Urinary bladder (tissue), 4 donors: ENCODE data around the gene PSME3IP1. TPM values are rescaled to one million over a fixed set of nuclear protein-coding genes. Genes with fewer than 3 reads are reported as not detected.
"Not testable (repeated sequence)": the region's sequence is repeated elsewhere in the genome, so short reads cannot be mapped to it uniquely, and the experiment has no call there.

ENCODE experiments used
- DNase-seq: peaks from one replicate; pipeline ENCODE4 v3.0.0-alpha.2; 2015; ENCODE audit errors: extremely low spot score
- H3K27ac ChIP-seq: one replicate; pipeline ENCODE4 v1.5.1; 2013; ENCODE audit warnings: low read depth, mild to moderate bottlenecking, moderate library complexity
- H3K36me3 ChIP-seq: one replicate; pipeline ENCODE4 v1.6.1; 2013; ENCODE audit warnings: mild to moderate bottlenecking, moderate library complexity; ENCODE audit not compliant: insufficient read depth
- H3K4me1 ChIP-seq: one replicate; pipeline ENCODE4 v1.6.1; 2013; ENCODE audit warnings: mild to moderate bottlenecking, moderate library complexity; ENCODE audit not compliant: insufficient read depth
- H3K4me3 ChIP-seq: one replicate; pipeline ENCODE4 v1.5.1; 2013; ENCODE audit warnings: low read depth, low read length
- WGBS: extraction: QIAGEN DNeasy Blood & Tissue Kit; methylation state at CpG from one replicate; pipeline ENCODE4 v1.1.7; 2013; 5-methylcytosine and 5-hydroxymethylcytosine counted together
- polyA plus RNA-seq: library from polyadenylated mRNA; stranded (reverse); fragments of 200-250 nt; gene quantifications from one replicate; pipeline ENCODE4 v1.2.3, GENCODE V29; 2013
- total RNA-seq: library from RNA; depleted of rRNA; stranded (reverse); fragments of >200 nt; gene quantifications from one replicate; pipeline ENCODE4 v1.2.3, GENCODE V29; 2014
- donor health status: healthy with polysubstance abuse.
- donor health status: healthy.

PSME3IP1 gene
- total and polyA plus RNA-seq, 2 donors: 61.8 to 63.1 TPM

GRCh38 chr16:57209780-57210179, 23.9 kb upstream of the PSME3IP1 start:
- H3K36me3 ChIP-seq: peaks cover 7% of the 10 kb centered on the region
- no peaks in the 10 kb centered on the region for H3K4me1 ChIP-seq
- no peak overlapping the region for H3K27ac ChIP-seq
- DNase-seq: no peak
- no peak overlapping the region for H3K4me3 ChIP-seq
- WGBS: over 99% methylated on average over 5 of the region's 5 CpGs

- WGBS: 96% methylated on average over 1 of the region's 1 CpG
- Histone ChIP-seq H3K27ac (no peak overlapping the region), H3K4me3 (no peak overlapping the region), H3K36me3 (peaks cover 3% of the 10 kb centered on the region), H3K4me1 (no peaks in the 10 kb centered on the region)
- no peak for DNase-seq
Observed at GRCh38 chr16:57208926-57209325, 23.1 kb upstream of the PSME3IP1 start.

GRCh38 chr16:57204675-57205074, 18.8 kb upstream of the PSME3IP1 start:
- H3K36me3 ChIP-seq: peaks cover 3% of the 10 kb centered on the region
- H3K27ac ChIP-seq: no peak overlapping the region
- H3K4me3 ChIP-seq: no peak overlapping the region
- no peaks in the 10 kb centered on the region for H3K4me1 ChIP-seq
- WGBS: 90% methylated on average over 12 of the region's 12 CpGs
- DNase-seq: no peak

- Histone ChIP-seq H3K4me1 (no peaks in the 10 kb centered on the region), H3K4me3 (no peak overlapping the region), H3K36me3 (peaks cover 3% of the 10 kb centered on the region), H3K27ac (no peak overlapping the region)
- no peak for DNase-seq
- 64% methylated on average over 1 of the region's 1 CpG for WGBS
Observed at GRCh38 chr16:57203451-57203850, 17.6 kb upstream of the PSME3IP1 start.

GRCh38 chr16:57202095-57202886, 16.5 kb upstream of the PSME3IP1 start:
- 86% methylated on average over 7 of the region's 7 CpGs for WGBS
- no peak overlapping the region for H3K27ac ChIP-seq

GRCh38 chr16:57200926-57201325, 15.1 kb upstream of the PSME3IP1 start:
- H3K36me3 ChIP-seq, H3K27ac ChIP-seq, DNase-seq, H3K4me3 ChIP-seq, H3K4me1 ChIP-seq: not testable (repeated sequence)
- WGBS: 91% methylated on average over 20 of the region's 27 CpGs

More at GRCh38 chr16:57202095-57202886, 16.5 kb upstream of the PSME3IP1 start:
- H3K4me1 ChIP-seq: no peaks in the 10 kb centered on the region
- no peak overlapping the region for H3K4me3 ChIP-seq
- peaks cover 3% of the 10 kb centered on the region for H3K36me3 ChIP-seq
- DNase-seq: no peak

- 96% methylated on average over 13 of the region's 24 CpGs for WGBS
- not testable (repeated sequence) for H3K27ac ChIP-seq, DNase-seq, H3K4me1 ChIP-seq, H3K36me3 ChIP-seq, H3K4me3 ChIP-seq
Observed at GRCh38 chr16:57200321-57200720, 14.5 kb upstream of the PSME3IP1 start.

GRCh38 chr16:57196753-57197152, 10.9 kb upstream of the PSME3IP1 start:
- H3K27ac ChIP-seq: no peak overlapping the region
- H3K4me3 ChIP-seq: no peak overlapping the region
- H3K4me1 ChIP-seq: no peaks in the 10 kb centered on the region
- no peak for DNase-seq
- no peaks in the 10 kb centered on the region for H3K36me3 ChIP-seq
- WGBS: 62% methylated on average over 3 of the region's 3 CpGs

- WGBS: 56% methylated on average over 4 of the region's 4 CpGs
- no peak overlapping the region for H3K4me3 ChIP-seq
- DNase-seq: no peak
- H3K4me1 ChIP-seq: no peaks in the 10 kb centered on the region
- H3K36me3 ChIP-seq: no peaks in the 10 kb centered on the region
- no peak overlapping the region for H3K27ac ChIP-seq
Observed at GRCh38 chr16:57196286-57196685, 10.4 kb upstream of the PSME3IP1 start.

- no peak overlapping the region for H3K27ac ChIP-seq
Observed at GRCh38 chr16:57194512-57194911, 8.7 kb upstream of the PSME3IP1 start.

GRCh38 chr16:57192720-57193486, 7.1 kb upstream of the PSME3IP1 start:
- H3K4me3 ChIP-seq: no peak overlapping the region
- WGBS: 82% methylated on average over 7 of the region's 7 CpGs
- no peak overlapping the region for H3K27ac ChIP-seq
- no peaks in the 10 kb centered on the region for H3K36me3 ChIP-seq
- no peaks in the 10 kb centered on the region for H3K4me1 ChIP-seq
- no peak for DNase-seq

More at GRCh38 chr16:57194512-57194911, 8.7 kb upstream of the PSME3IP1 start:
- Histone ChIP-seq H3K4me1 (no peaks in the 10 kb centered on the region), H3K4me3 (no peak overlapping the region), H3K36me3 (no peaks in the 10 kb centered on the region)
- DNase-seq: no peak

- Histone ChIP-seq H3K36me3 (no peaks in the 10 kb centered on the region), H3K4me1 (no peaks in the 10 kb centered on the region)
Observed at GRCh38 chr16:57192146-57192545, 6.3 kb upstream of the PSME3IP1 start.

GRCh38 chr16:57191056-57191571, 5.3 kb upstream of the PSME3IP1 start:
- 69% methylated on average over 3 of the region's 3 CpGs for whole genome bisulfite sequencing
- H3K36me3 ChIP-seq: no peaks in the 10 kb centered on the region
- no peaks in the 10 kb centered on the region for H3K4me1 ChIP-seq
- no peak overlapping the region for H3K27ac ChIP-seq
- no peak overlapping the region for H3K4me3 ChIP-seq
- no peak for DNase-seq

More at GRCh38 chr16:57192146-57192545, 6.3 kb upstream of the PSME3IP1 start:
- Histone ChIP-seq H3K27ac (no peak overlapping the region), H3K4me3 (no peak overlapping the region)
- DNase-seq: no peak
- WGBS: 80% methylated on average over 3 of the region's 3 CpGs

GRCh38 chr16:57190136-57190535, 4.3 kb upstream of the PSME3IP1 start:
- WGBS: 98% methylated on average over 2 of the region's 2 CpGs
- no peak overlapping the region for H3K27ac ChIP-seq
- no peak overlapping the region for H3K4me3 ChIP-seq
- no peaks in the 10 kb centered on the region for H3K36me3 ChIP-seq
- no peak for DNase-seq
- H3K4me1 ChIP-seq: no peaks in the 10 kb centered on the region
